ENCODE measurements around the gene PLCD1. TPM values are rescaled to one million over a fixed set of nuclear protein-coding genes. Genes with fewer than 3 reads are reported as not detected.
A peak's percentile ranks its signal among the peaks of the same experiment; 100 is the strongest.

PLCD1 gene
- total and polyA plus RNA-seq, 2 experiments from 2014 or later = 18.8 to 21.4 TPM

DNA sequence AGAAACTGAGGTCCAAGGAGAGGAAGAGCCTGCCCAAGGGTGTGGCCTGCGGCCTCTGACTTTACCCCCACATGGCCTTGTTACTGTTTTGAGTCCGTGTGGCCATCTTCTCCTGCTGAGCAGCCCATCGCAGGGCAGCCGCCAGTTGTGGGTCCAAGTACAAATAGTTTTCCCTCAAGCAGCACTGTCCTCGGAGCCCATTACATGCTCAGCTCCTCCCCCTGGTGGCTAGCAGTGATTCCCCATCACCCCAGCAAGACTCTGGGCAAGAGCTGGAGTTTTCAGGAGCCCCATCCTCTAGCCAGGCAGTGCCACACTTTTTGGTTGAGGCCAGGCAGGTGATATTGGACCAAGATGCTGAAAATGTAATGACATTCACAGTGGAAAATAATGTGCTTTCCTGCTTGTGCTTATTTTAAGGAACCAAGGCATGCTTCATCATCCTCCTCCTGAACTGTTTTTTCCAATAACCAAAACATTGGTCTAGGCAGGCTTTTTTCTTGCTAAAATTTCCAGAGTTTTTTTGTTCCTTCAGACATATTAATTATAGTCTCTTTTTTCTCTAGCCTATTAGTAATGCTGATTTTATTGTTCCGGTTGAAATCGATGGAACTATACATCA is 62.1 kb downstream of the PLCD1 start:
- Histone ChIP-seq H3K9ac (no peak overlapping the region), H3K9me3 (ENCODE audit: low read depth) (no peaks in the 10 kb centered on the region), H3K27ac (no peak overlapping the region), H3K27me3 (replicated peaks; ENCODE audit: insufficient read depth) (no peaks in the 10 kb centered on the region), H3K4me1 (ENCODE audit: insufficient read depth) (peaks cover 9% of the 10 kb centered on the region), H3K4me3 (no peak overlapping the region), H3K36me3 (ENCODE audit: low read depth) (no peaks in the 10 kb centered on the region), H3K9me2 (ENCODE audit: insufficient read depth) (no peaks in the 10 kb centered on the region), H3F3A (ENCODE audit: insufficient read depth) (no peaks in the 10 kb centered on the region; the same call in 1 of the 2 replicates), H3K4me2 (ENCODE audit: unreplicated experiment) (no peak overlapping the region), H2AFZ (no peak overlapping the region), H4K20me1 (ENCODE audit: insufficient read depth) (no peaks in the 10 kb centered on the region), H3K79me2 (ENCODE audit: insufficient read depth) (no peaks in the 10 kb centered on the region)
- in situ Hi-C loops (cut with MboI) = no loop called here
- WGBS, 2 experiments (ENCODE audit: low coverage in 1 of 2, low lambda C conversion rate in 2 of 2, missing lambda C conversion rate in 2 of 2) = 65 to 70% methylated on average over 7 of the region's 7 CpGs
- peak; percentile 80 for DNase-seq
- TF ChIP-seq EZH2phosphoT487 (IDR thresholded peaks at IDR 0.05; ENCODE audit: insufficient read depth, low read depth) (no peak), EZH2 (IDR thresholded peaks at IDR 0.05; ENCODE audit: insufficient read depth, poor library complexity, severe bottlenecking) (no peak)

DNA sequence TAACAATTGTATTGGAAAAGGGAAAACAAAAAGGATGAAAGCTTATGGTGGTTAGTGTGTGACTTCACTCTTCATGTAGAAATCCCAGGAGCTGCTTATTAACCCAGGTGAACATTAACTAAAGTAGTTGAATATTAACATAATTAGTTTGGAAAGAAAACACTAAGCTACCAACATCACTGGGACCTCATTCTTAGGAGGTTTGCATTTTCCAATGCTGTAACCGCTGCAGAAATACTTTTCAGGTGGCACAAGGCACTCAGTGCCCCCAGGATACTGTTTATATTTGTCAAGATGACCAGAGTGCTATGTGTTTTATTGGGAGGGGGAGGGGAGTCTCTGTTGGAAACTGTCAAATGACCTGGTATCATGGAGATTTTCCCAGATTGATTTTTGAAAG is 64.7 kb downstream of the PLCD1 start:
- H3K27ac ChIP-seq = no peak overlapping the region
- in situ Hi-C loops (cut with MboI) = no loop called here
- DNase-seq = no peak
- H3K9me3 ChIP-seq (ENCODE audit: low read depth) = no peaks in the 10 kb centered on the region
- no peak overlapping the region for H3K4me3 ChIP-seq
- no peaks in the 10 kb centered on the region for H4K20me1 ChIP-seq (ENCODE audit: insufficient read depth)
- H3K4me1 ChIP-seq (ENCODE audit: insufficient read depth) = peaks cover 17% of the 10 kb centered on the region
- no peaks in the 10 kb centered on the region for H3K9me2 ChIP-seq (ENCODE audit: insufficient read depth)
- 100% methylated on average over 1 of the region's 1 CpG for WGBS, 2 experiments (ENCODE audit: low coverage in 1 of 2, low lambda C conversion rate in 2 of 2, missing lambda C conversion rate in 2 of 2)
- no peaks in the 10 kb centered on the region for H3K36me3 ChIP-seq (ENCODE audit: low read depth)
- H3K4me2 ChIP-seq (ENCODE audit: unreplicated experiment) = no peak overlapping the region
- H2AFZ ChIP-seq = no peak overlapping the region
- H3F3A ChIP-seq (ENCODE audit: insufficient read depth) = peaks cover 6% of the 10 kb centered on the region; the same call in 1 of the 2 replicates
- H3K9ac ChIP-seq = no peak overlapping the region
- H3K79me2 ChIP-seq (ENCODE audit: insufficient read depth) = no peaks in the 10 kb centered on the region
- H3K27me3 ChIP-seq (replicated peaks; ENCODE audit: insufficient read depth) = no peaks in the 10 kb centered on the region
- TF ChIP-seq EZH2 (IDR thresholded peaks at IDR 0.05; ENCODE audit: insufficient read depth, poor library complexity, severe bottlenecking) = no peak
- TF ChIP-seq EZH2phosphoT487 (IDR thresholded peaks at IDR 0.05; ENCODE audit: insufficient read depth, low read depth) = no peak

DNA sequence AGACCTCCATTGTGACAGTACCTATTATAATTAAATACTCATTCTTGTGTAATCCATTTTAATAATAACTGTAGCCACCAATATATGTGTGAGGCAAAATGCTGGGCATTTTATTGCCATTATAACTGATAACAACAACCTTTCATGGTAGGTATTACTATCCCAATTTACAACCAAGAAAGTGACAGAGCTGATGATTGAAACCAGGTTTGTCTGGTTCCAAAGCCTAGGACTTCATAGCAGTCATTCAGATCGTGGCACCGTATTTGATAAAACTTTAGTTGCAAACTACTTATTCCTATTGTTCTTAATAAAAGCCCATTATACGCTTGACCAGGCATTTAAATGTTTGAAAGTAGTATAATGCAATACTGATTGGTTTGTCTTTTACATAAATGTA is 65.3 kb downstream of the PLCD1 start:
- Histone ChIP-seq H3K4me3 (no peak overlapping the region), H3F3A (ENCODE audit: insufficient read depth) (peaks cover 6% of the 10 kb centered on the region; the same call in 1 of the 2 replicates), H3K36me3 (ENCODE audit: low read depth) (no peaks in the 10 kb centered on the region), H3K9me3 (ENCODE audit: low read depth) (no peaks in the 10 kb centered on the region), H3K9me2 (ENCODE audit: insufficient read depth) (no peaks in the 10 kb centered on the region), H3K79me2 (ENCODE audit: insufficient read depth) (no peaks in the 10 kb centered on the region), H3K9ac (no peak overlapping the region), H3K4me2 (ENCODE audit: unreplicated experiment) (no peak overlapping the region), H3K27me3 (replicated peaks; ENCODE audit: insufficient read depth) (no peaks in the 10 kb centered on the region), H3K4me1 (ENCODE audit: insufficient read depth) (peaks cover 17% of the 10 kb centered on the region), H4K20me1 (ENCODE audit: insufficient read depth) (no peaks in the 10 kb centered on the region), H3K27ac (no peak overlapping the region), H2AFZ (no peak overlapping the region)
- no peak for DNase-seq
- TF ChIP-seq EZH2phosphoT487 (IDR thresholded peaks at IDR 0.05; ENCODE audit: insufficient read depth, low read depth) (no peak), EZH2 (IDR thresholded peaks at IDR 0.05; ENCODE audit: insufficient read depth, poor library complexity, severe bottlenecking) (no peak)
- 97 to 98% methylated on average over 3 of the region's 3 CpGs for WGBS, 2 experiments (ENCODE audit: low coverage in 1 of 2, low lambda C conversion rate in 2 of 2, missing lambda C conversion rate in 2 of 2)
- in situ Hi-C loops (cut with MboI) = no loop called here

DNA sequence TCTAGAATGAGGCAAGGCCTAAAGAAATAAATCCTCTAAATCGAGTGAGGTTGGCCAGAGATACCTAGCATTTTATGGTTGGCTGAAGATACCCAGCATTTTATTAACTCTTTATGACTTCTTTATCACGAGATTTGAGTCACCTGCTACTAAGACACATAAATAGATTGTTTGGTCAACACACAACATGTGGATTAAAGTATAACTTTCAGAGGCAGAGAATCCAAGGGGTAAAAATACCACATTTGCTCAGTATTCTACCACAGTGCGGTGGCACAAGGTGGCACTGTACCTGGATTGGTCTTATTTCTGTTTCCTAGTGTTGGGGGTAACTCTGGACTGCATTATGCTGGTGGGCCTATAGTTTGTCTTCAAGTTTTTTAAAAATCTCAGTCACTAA is 65.8 kb downstream of the PLCD1 start:
- 80 to 90% methylated on average over 3 of the region's 3 CpGs for WGBS, 2 experiments (ENCODE audit: low coverage in 1 of 2, low lambda C conversion rate in 2 of 2, missing lambda C conversion rate in 2 of 2)
- H3K4me2 ChIP-seq (ENCODE audit: unreplicated experiment) = no peak overlapping the region

More for the DNA sequence above, 65.8 kb downstream of the PLCD1 start:
- Histone ChIP-seq H3K9me3 (ENCODE audit: low read depth) (no peaks in the 10 kb centered on the region), H3K9me2 (ENCODE audit: insufficient read depth) (no peaks in the 10 kb centered on the region), H3K27ac (no peak overlapping the region), H2AFZ (no peak overlapping the region), H3K27me3 (replicated peaks; ENCODE audit: insufficient read depth) (no peaks in the 10 kb centered on the region), H3K4me3 (no peak overlapping the region), H3K79me2 (ENCODE audit: insufficient read depth) (no peaks in the 10 kb centered on the region), H4K20me1 (ENCODE audit: insufficient read depth) (no peaks in the 10 kb centered on the region), H3K36me3 (ENCODE audit: low read depth) (no peaks in the 10 kb centered on the region), H3K9ac (no peak overlapping the region), H3K4me1 (ENCODE audit: insufficient read depth) (peaks cover 17% of the 10 kb centered on the region), H3F3A (ENCODE audit: insufficient read depth) (peaks cover 6% of the 10 kb centered on the region; the same call in 1 of the 2 replicates)
- DNase-seq = no peak
- TF ChIP-seq EZH2 (IDR thresholded peaks at IDR 0.05; ENCODE audit: insufficient read depth, poor library complexity, severe bottlenecking) (no peak), EZH2phosphoT487 (IDR thresholded peaks at IDR 0.05; ENCODE audit: insufficient read depth, low read depth) (no peak)
- in situ Hi-C loops (cut with MboI) = no loop called here

All from GM23248 (cell line).